DOHH2 (cell line): Measurements from ENCODE around the gene COPS8.

Experiments used
- EZH2phosphoT487 ChIP-seq: fragments of 200-600 bp; sonication (generic); IDR thresholded peaks from 2 replicates; pipeline ENCODE4 v1.6.1; 2017; ENCODE audit warnings: borderline replicate concordance, mild to moderate bottlenecking, antibody characterized with exemption, low read length, moderate library complexity, mixed read lengths
- TF ChIP-seq, protein P1 (sequence below): fragments of 200-600 bp; sonication (generic); IDR thresholded peaks from one replicate; pipeline ENCODE4 v1.5.1; 2014; ENCODE audit warnings: antibody characterized with exemption, mild to moderate bottlenecking, low read depth, low read length; ENCODE audit not compliant: poor library complexity, severe bottlenecking

DNA sequence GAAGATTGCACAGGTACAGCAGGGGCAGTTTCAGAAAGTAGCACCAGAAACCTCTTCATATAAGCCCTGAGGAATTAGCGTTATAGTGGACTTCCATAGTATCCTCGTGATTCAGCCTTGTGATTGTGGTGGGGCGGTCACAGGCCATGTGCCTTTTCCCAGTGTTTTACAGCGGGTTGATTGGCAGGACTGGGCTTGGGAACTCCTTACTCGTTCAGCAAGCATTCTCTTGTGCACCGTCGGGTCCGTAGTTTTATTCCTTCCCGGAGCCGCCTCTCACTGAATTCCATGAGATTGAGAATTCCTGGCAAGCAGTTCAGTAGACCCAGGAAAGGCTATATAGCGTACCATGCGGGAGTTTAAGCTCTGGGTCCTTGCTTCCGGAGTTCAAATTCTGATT lies 5.2 kb downstream of the COPS8 start:
- TF ChIP-seq, protein P1, sequence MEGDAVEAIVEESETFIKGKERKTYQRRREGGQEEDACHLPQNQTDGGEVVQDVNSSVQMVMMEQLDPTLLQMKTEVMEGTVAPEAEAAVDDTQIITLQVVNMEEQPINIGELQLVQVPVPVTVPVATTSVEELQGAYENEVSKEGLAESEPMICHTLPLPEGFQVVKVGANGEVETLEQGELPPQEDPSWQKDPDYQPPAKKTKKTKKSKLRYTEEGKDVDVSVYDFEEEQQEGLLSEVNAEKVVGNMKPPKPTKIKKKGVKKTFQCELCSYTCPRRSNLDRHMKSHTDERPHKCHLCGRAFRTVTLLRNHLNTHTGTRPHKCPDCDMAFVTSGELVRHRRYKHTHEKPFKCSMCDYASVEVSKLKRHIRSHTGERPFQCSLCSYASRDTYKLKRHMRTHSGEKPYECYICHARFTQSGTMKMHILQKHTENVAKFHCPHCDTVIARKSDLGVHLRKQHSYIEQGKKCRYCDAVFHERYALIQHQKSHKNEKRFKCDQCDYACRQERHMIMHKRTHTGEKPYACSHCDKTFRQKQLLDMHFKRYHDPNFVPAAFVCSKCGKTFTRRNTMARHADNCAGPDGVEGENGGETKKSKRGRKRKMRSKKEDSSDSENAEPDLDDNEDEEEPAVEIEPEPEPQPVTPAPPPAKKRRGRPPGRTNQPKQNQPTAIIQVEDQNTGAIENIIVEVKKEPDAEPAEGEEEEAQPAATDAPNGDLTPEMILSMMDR: no peak
- no peak for TF ChIP-seq EZH2phosphoT487
